GM12891 (cell line): ENCODE data around the gene MAP3K13.
A peak's percentile ranks its signal among the peaks of the same experiment; 100 is the strongest.

ENCODE experiments used
- DNase-seq: peaks from one replicate; pipeline ENCODE4 v3.0.0; 2011; ENCODE audit warnings: low spot score; ENCODE audit not compliant: insufficient read length
- FAIRE-seq: peaks from 2 replicates; lab custom pipeline; 2011; peaks lifted over from hg19 to GRCh38; lab: Jason Lieb, UNC
- PAX5 ChIP-seq: IDR thresholded peaks from 2 replicates; pipeline ENCODE4 v1.6.1; 2011; ENCODE audit warnings: low read length, moderate library complexity, mild to moderate bottlenecking; ENCODE audit not compliant: insufficient read depth, severe bottlenecking
- POLR2A ChIP-seq: IDR thresholded peaks from 2 replicates; pipeline ENCODE4 v1.6.1; 2011; ENCODE audit warnings: low read depth, low read length, control low read depth
- POLR2AphosphoS5 ChIP-seq: IDR thresholded peaks from 2 replicates; pipeline ENCODE4 v1.6.1; 2011; ENCODE audit warnings: low read depth, low read length, control low read depth
- POU2F2 ChIP-seq: IDR thresholded peaks from 2 replicates; pipeline ENCODE4 v1.6.1; 2011; ENCODE audit warnings: low read depth, mild to moderate bottlenecking, control low read depth, low read length, moderate library complexity
- SPI1 ChIP-seq: IDR thresholded peaks from 2 replicates; pipeline ENCODE4 v1.6.1; 2011; ENCODE audit warnings: low read depth, low read length, control low read depth
- TAF1 ChIP-seq: IDR thresholded peaks from 2 replicates; pipeline ENCODE4 v1.6.1; 2011; ENCODE audit warnings: low read depth, low read length, control low read depth

MAP3K13 gene

GRCh38 chr3:185340751-185341150 lies 22.2 kb upstream of the MAP3K13 start:
- DNase-seq (no peak), FAIRE-seq (no peak)
- TF ChIP-seq TAF1 (no peak), POU2F2 (no peak), POLR2AphosphoS5 (no peak), SPI1 (no peak), PAX5 (no peak), POLR2A (no peak)

DNA sequence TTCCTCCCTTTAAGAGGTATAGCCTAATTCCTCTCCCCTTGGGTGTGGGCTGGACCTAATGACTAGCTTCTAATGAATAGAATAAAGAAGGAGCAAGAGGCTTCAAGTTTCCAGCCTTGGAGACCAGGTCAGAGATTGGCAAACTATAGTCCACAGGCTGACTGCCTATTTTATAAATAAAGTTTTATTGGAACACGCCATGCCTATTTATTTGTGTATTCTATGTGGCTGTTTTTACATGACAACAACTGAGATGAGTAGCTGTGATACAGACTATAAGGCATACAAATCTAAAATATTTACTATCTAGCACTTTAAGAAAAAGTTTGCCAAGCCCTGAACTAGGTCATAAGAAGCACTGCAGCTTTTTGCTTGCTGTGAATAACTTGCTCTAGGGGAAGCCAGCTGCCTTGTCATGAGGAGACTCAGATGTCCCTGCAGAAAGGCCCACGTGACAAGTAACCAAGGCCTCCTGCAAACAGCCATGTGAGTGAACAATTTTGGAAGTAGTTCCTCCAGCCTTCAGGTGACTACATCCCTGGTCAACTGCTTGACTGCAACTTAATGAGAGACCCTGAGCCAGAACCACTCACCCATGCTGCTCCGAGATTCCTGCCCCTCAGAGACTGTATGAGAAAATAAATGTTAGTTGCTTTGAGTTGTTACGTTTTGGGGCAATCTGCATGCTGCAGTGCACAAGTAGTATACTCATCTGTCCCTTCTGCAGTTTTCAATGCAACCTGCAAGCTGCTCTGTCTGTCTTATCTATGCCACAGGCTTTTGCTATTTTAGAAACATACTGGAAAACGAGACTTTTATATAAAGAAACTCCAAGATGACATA lies 21.1 kb upstream of the MAP3K13 start:
- TF ChIP-seq POLR2A (no peak), POLR2AphosphoS5 (no peak), POU2F2 (no peak), TAF1 (no peak), SPI1 (no peak), PAX5 (no peak)
- DNase-seq (no peak), FAIRE-seq (no peak)

DNA sequence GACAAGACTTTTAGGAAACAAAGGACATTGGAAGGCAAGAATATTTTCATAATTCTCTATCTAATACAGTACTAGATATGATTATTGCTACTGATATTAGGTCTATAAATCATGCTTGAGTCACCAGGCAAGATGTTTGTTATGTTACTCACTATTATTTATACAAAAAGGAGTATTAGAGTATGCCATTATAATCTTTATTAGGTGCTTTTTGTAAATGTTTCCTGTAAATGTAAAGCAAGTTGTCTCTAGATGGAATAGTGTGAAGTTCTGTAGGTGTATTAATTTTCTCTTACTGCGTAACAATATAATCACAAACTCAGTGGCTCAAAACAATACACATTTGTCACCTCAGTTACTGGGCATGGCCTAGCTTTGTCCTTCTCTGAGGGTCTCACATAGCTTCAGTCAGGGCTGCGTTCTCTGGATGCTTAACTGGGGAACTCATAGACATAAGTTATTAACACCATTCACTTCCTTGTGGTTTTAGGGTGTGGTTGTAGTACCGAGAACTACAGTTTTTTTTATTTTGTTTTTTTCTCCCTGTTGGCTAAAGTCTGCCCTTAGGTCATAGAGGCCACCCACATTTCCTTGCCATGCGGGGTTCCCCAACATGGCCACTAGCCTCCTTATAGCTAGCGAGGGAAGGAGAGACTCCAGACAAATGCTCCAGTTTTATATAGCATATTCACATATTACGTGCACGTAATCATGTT lies 20.3 kb upstream of the MAP3K13 start:
- no peak for TF ChIP-seq POU2F2
- TF ChIP-seq TAF1: no peak
- TF ChIP-seq POLR2A: no peak
- TF ChIP-seq POLR2AphosphoS5: no peak
- TF ChIP-seq PAX5: no peak
- TF ChIP-seq SPI1: no peak
- no peak for DNase-seq
- FAIRE-seq: peak; percentile 72

GRCh38 chr3:185347399-185347798 lies 15.5 kb upstream of the MAP3K13 start:
- FAIRE-seq (no peak), DNase-seq (no peak)
- TF ChIP-seq PAX5: no peak
- TF ChIP-seq POU2F2: no peak
- no peak for TF ChIP-seq SPI1
- TF ChIP-seq POLR2A: no peak
- TF ChIP-seq TAF1: no peak
- no peak for TF ChIP-seq POLR2AphosphoS5

DNA sequence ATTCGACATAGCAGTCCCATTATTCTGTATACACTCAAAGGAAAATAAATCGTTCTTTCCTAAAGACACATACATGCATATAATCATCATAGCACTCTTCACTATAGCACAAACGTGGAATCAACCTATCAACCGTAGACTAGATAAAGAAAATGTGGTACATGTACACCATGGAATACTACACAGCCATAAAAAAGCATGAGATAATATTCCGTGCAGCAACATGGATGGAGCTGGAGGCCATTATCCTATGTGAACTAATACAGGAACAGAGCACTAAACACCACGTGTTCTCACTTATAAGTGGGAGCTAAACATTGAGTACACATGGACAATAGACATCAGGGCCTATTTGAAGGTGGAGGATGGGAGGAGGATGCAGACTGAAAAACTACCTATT lies 12.1 kb upstream of the MAP3K13 start:
- DNase-seq (no peak), FAIRE-seq (no peak)
- TF ChIP-seq POLR2AphosphoS5: no peak
- no peak for TF ChIP-seq POLR2A
- no peak for TF ChIP-seq TAF1
- TF ChIP-seq PAX5: no peak
- TF ChIP-seq POU2F2: no peak
- no peak for TF ChIP-seq SPI1

- no peak for TF ChIP-seq POU2F2
- DNase-seq: no peak
- no peak for FAIRE-seq
Measured at GRCh38 chr3:185351396-185351795, 11.5 kb upstream of the MAP3K13 start.

- FAIRE-seq: no peak
- no peak for DNase-seq
- TF ChIP-seq SPI1 (no peak), POLR2A (no peak), POU2F2 (no peak), TAF1 (no peak), POLR2AphosphoS5 (no peak), PAX5 (no peak)
Measured at GRCh38 chr3:185353225-185353624, 9.7 kb upstream of the MAP3K13 start.

- FAIRE-seq (peak; percentile 96), DNase-seq (peak; percentile 55)
- no peak for TF ChIP-seq POU2F2
- no peak for TF ChIP-seq PAX5
- no peak for TF ChIP-seq POLR2AphosphoS5
- no peak for TF ChIP-seq SPI1
- no peak for TF ChIP-seq TAF1
- no peak for TF ChIP-seq POLR2A
Measured at GRCh38 chr3:185353823-185354614, 8.9 kb upstream of the MAP3K13 start.

GRCh38 chr3:185356499-185356898 lies 6.4 kb upstream of the MAP3K13 start:
- peak; percentile 13 for FAIRE-seq
- no peak for TF ChIP-seq POU2F2

More at GRCh38 chr3:185356499-185356898, 6.4 kb upstream of the MAP3K13 start:
- DNase-seq: no peak
